IMR-90 (cell line): Measurements from ENCODE around the gene DCHS2.

Experiments used
- BHLHE40 ChIP-seq: fragments of 150-350 bp; IDR thresholded peaks from 2 replicates; pipeline ENCODE4 v1.6.1; 2016; ENCODE audit warnings: mild to moderate bottlenecking, low read depth, low read length
- CEBPB ChIP-seq: IDR thresholded peaks from 2 replicates; pipeline ENCODE4 v1.6.1; 2012; ENCODE audit warnings: low read depth, low read length, improper control_type of control experiment
- CHD1 ChIP-seq: IDR thresholded peaks from 2 replicates; pipeline ENCODE4 v1.6.1; 2012; ENCODE audit warnings: low read depth, low read length, improper control_type of control experiment
- ELK1 ChIP-seq: fragments of 150-350 bp; IDR thresholded peaks from 2 replicates; pipeline ENCODE4 v1.6.1; 2016; ENCODE audit warnings: low read depth, mild to moderate bottlenecking, low read length, moderate library complexity, borderline replicate concordance
- MAFK ChIP-seq: IDR thresholded peaks from 2 replicates; pipeline ENCODE4 v1.6.1; 2012; ENCODE audit warnings: low read depth, low read length, improper control_type of control experiment
- MXI1 ChIP-seq: IDR thresholded peaks from 2 replicates; pipeline ENCODE4 v1.6.1; 2012; ENCODE audit warnings: low read depth, mild to moderate bottlenecking, low read length, moderate library complexity, borderline replicate concordance
- POLR2A ChIP-seq: IDR thresholded peaks from 2 replicates; pipeline ENCODE4 v1.6.1; 2012; ENCODE audit warnings: mild to moderate bottlenecking, low read depth, low read length
- RAD21 ChIP-seq: IDR thresholded peaks from 2 replicates; pipeline ENCODE4 v1.6.1; 2012; ENCODE audit warnings: low read length, improper control_type of control experiment
- RCOR1 ChIP-seq: IDR thresholded peaks from 2 replicates; pipeline ENCODE4 v1.6.1; 2012; ENCODE audit warnings: mild to moderate bottlenecking, low read length, improper control_type of control experiment; ENCODE audit not compliant: insufficient replicate concordance
- SMC3 ChIP-seq: fragments of 150-350 bp; IDR thresholded peaks from 2 replicates; pipeline ENCODE4 v1.6.1; 2016; ENCODE audit warnings: low read depth, mild to moderate bottlenecking, antibody characterized with exemption, low read length, moderate library complexity
- USF2 ChIP-seq: fragments of 150-350 bp; IDR thresholded peaks from 2 replicates; pipeline ENCODE4 v1.6.1; 2017; ENCODE audit warnings: mild to moderate bottlenecking, antibody characterized with exemption, low read length, low read depth
- TF ChIP-seq, protein P1 (sequence below): conservative IDR thresholded peaks from 2 replicates; pipeline ENCODE4 v1.5.1; 2012; ENCODE audit warnings: mild to moderate bottlenecking, low read depth, low read length, improper control_type of control experiment

DNA sequence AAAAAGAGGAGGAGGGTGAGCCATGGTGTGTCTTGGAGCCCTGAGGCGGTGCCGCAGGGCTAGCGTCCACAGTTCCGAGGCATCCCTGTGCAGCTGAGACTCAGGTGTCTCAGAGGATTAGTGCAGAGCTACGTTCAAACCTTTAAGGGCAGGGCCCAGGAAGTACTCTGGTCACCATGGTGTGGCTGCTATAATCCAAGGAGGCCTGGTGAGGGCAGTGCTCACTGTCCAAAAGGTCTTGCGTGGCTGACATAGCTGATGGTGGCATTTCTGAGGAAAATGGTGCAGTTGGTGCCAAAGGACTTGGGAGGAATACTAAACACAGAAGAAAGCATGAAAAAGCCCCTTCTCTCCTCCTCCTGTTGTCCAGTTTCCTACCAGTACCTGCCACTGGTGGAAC, 146.9 kb downstream of the DCHS2 start:
- TF ChIP-seq SMC3 (no peak), RAD21 (no peak), USF2 (no peak), RCOR1 (no peak), ELK1 (no peak), MXI1 (no peak), POLR2A (no peak), CEBPB (no peak), BHLHE40 (no peak), CHD1 (no peak), MAFK (no peak)
- TF ChIP-seq, protein P1, sequence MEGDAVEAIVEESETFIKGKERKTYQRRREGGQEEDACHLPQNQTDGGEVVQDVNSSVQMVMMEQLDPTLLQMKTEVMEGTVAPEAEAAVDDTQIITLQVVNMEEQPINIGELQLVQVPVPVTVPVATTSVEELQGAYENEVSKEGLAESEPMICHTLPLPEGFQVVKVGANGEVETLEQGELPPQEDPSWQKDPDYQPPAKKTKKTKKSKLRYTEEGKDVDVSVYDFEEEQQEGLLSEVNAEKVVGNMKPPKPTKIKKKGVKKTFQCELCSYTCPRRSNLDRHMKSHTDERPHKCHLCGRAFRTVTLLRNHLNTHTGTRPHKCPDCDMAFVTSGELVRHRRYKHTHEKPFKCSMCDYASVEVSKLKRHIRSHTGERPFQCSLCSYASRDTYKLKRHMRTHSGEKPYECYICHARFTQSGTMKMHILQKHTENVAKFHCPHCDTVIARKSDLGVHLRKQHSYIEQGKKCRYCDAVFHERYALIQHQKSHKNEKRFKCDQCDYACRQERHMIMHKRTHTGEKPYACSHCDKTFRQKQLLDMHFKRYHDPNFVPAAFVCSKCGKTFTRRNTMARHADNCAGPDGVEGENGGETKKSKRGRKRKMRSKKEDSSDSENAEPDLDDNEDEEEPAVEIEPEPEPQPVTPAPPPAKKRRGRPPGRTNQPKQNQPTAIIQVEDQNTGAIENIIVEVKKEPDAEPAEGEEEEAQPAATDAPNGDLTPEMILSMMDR = no peak
